Panc1 (cell line): ENCODE measurements around the gene MGAT1. TPM values are rescaled to one million over a fixed set of nuclear protein-coding genes. Genes with fewer than 3 reads are reported as not detected.
A peak's percentile ranks its signal among the peaks of the same experiment; 100 is the strongest.

ENCODE experiments used
- ATAC-seq: fragments of 200-7000 bp; cut with Tn5 transposase; 2 replicates; pipeline ENCODE4 v1.9.1; 2020; ENCODE audit warnings: mild to moderate bottlenecking, moderate library complexity
- BruUV-seq: library from RNA; stranded (reverse); fragments of 400-500 nt; replicated peaks from 2 replicates; lab custom pipeline; 2021; lab: Mats Ljungman, UMichigan
- CTCF ChIA-PET: fragments of 300-600 bp; sonication (Branson Sonifier 250); formaldehyde crosslinking; loops from one replicate; lab custom pipeline; 2022; ENCODE audit warnings: antibody characterized with exemption; lab: Charles Lee
- POLR2A ChIA-PET: fragments of 300-600 bp; sonication (Branson Sonifier 250); formaldehyde crosslinking; loops from one replicate; lab custom pipeline; 2022; ENCODE audit warnings: antibody characterized with exemption; lab: Charles Lee
- DNase-seq: peaks from one replicate; pipeline ENCODE4 v3.0.0-alpha.2; 2010; ENCODE audit warnings: low read depth, low spot score
- H3K27ac ChIP-seq: 2 replicates; pipeline ENCODE4 v1.5.1; 2011; ENCODE audit warnings: mild to moderate bottlenecking, low read length, inconsistent platforms
- H3K27me3 ChIP-seq: fragments of 200-500 bp; sonication (Bioruptor generic); 2 replicates; pipeline ENCODE4 v1.6.0; 2014; ENCODE audit warnings: low read length, inconsistent platforms; ENCODE audit not compliant: control insufficient read depth, insufficient read depth
- H3K36me3 ChIP-seq: fragments of 200-500 bp; sonication (Bioruptor generic); 2 replicates; pipeline ENCODE4 v1.5.1; 2014; ENCODE audit warnings: inconsistent platforms, mild to moderate bottlenecking, low read length, moderate library complexity; ENCODE audit not compliant: control insufficient read depth, insufficient read depth
- H3K4me1 ChIP-seq: 2 replicates; pipeline ENCODE4 v1.5.1; 2011; ENCODE audit warnings: inconsistent platforms, mild to moderate bottlenecking, low read length, moderate library complexity; ENCODE audit not compliant: control insufficient read depth, insufficient read depth
- H3K4me3 ChIP-seq, 2 experiments: 2 replicates each; pipeline ENCODE4 v1.5.1; 2011 to 2012; ENCODE audit warnings: low read depth in 2 of 2, low read length in 2 of 2, mild to moderate bottlenecking in 2 of 2, inconsistent platforms in 1 of 2, moderate library complexity in 1 of 2
- H3K9me3 ChIP-seq: fragments of 200-500 bp; sonication (Bioruptor generic); 2 replicates; pipeline ENCODE4 v1.5.1; 2014; ENCODE audit warnings: low read depth, mild to moderate bottlenecking, inconsistent platforms, low read length, moderate library complexity; ENCODE audit not compliant: control insufficient read depth, insufficient read depth
- CTCF ChIP-seq: fragments of 450-650 bp; IDR thresholded peaks from 2 replicates; pipeline ENCODE4 v1.5.1; 2017; ENCODE audit warnings: mild to moderate bottlenecking
- POLR2AphosphoS5 ChIP-seq: IDR thresholded peaks from 2 replicates; pipeline ENCODE4 v1.6.1; 2012; ENCODE audit warnings: mild to moderate bottlenecking, low read depth, low read length, moderate library complexity
- REST ChIP-seq, 2 experiments: IDR thresholded peaks; 2 replicates each; pipeline ENCODE4 v1.6.1; 2011 to 2012; ENCODE audit warnings: low read depth in 2 of 2, control low read depth in 1 of 2, low read length in 1 of 2, mild to moderate bottlenecking in 1 of 2, moderate library complexity in 1 of 2; ENCODE audit not compliant: insufficient read depth in 1 of 2
- SIN3A ChIP-seq: IDR thresholded peaks from 2 replicates; pipeline ENCODE4 v1.6.1; 2012; ENCODE audit warnings: low read depth, mild to moderate bottlenecking, low read length, moderate library complexity, borderline replicate concordance; ENCODE audit not compliant: insufficient read depth
- TCF7L2 ChIP-seq: IDR thresholded peaks from 2 replicates; pipeline ENCODE4 v1.6.1; 2011; ENCODE audit warnings: mild to moderate bottlenecking, low read depth, low read length, inconsistent platforms
- in situ Hi-C: cut with HindIII; loops from 2 replicates; pipeline ENCODE4 v1.10.0; 2016; ENCODE audit warnings: low sequenced_read_pairs, low pct_unique_long_range_greater_than_20kb
- intact Hi-C: fragments of 100-400 bp; cut with micrococcal nuclease; formaldehyde crosslinking; loops from one replicate; pipeline ENCODE4 v1.10.0; 2022; ENCODE audit not compliant: unreplicated experiment
- total RNA-seq: library from RNA; stranded (reverse); gene quantifications from one replicate; pipeline ENCODE4 v1.2.1, GENCODE V29; 2021; ENCODE audit not compliant: unreplicated experiment

The MGAT1 gene
- total RNA-seq, 1 experiment from 2014 or later = 113 TPM

- TSS peak; percentile 93 for BruUV-seq
- TF ChIP-seq TCF7L2 = 0 out of 2 replicates have a peak, but pooled peaks have one; percentile 16
- peak; percentile 82 for TF ChIP-seq POLR2AphosphoS5
- TF ChIP-seq SIN3A = no peak
- TF ChIP-seq CTCF = no peak
- TF ChIP-seq REST (IDR thresholded peaks at IDR 0.05; ENCODE audit: insufficient read depth in 1 of 2, low read depth in 2 of 2, low read length in 1 of 2) = peak in 1 of 2 experiments; percentile 43; a peak in 2 of 4 replicates
- Histone ChIP-seq H3K27ac (peak overlapping the region; percentile 93), H3K27me3 (no peaks in the 10 kb centered on the region), H3K4me1 (peaks cover 4% of the 10 kb centered on the region), H3K9me3 (peaks cover 10% of the 10 kb centered on the region; the same call in 1 of the 2 replicates), H3K36me3 (peaks cover 2% of the 10 kb centered on the region; the same call in 1 of the 2 replicates), H3K4me3 (peak overlapping the region; percentile 75 to 94)
- CTCF ChIA-PET = no interaction called here
- POLR2A ChIA-PET = no interaction called here
- in situ Hi-C loops (no loop called here), intact Hi-C loops (no loop called here)
- ATAC-seq (peak; percentile 98), DNase-seq (peak; percentile 28)
These were observed 28.8 kb upstream of the MGAT1 start for GRCh38 chr5:180831139-180832093.

GRCh38 chr5:180830253-180831138 lies 27.9 kb upstream of the MGAT1 start:
- TF ChIP-seq SIN3A = no peak
- TF ChIP-seq REST (IDR thresholded peaks at IDR 0.05; ENCODE audit: insufficient read depth in 1 of 2, low read depth in 2 of 2, low read length in 1 of 2) = no peak
- no peak for TF ChIP-seq TCF7L2
- TF ChIP-seq POLR2AphosphoS5 = no peak
- TF ChIP-seq CTCF = no peak
- H3K27ac ChIP-seq = peak overlapping the region; percentile 93
- H3K4me3 ChIP-seq = peak overlapping the region; percentile 75 to 94
- POLR2A ChIA-PET = no interaction called here
- H3K36me3 ChIP-seq = peaks cover 2% of the 10 kb centered on the region; the same call in 1 of the 2 replicates
- no peaks in the 10 kb centered on the region for H3K27me3 ChIP-seq
- peaks cover 4% of the 10 kb centered on the region for H3K4me1 ChIP-seq
- intact Hi-C loops = no loop called here
- peak; percentile 50 for ATAC-seq
- CTCF ChIA-PET = no interaction called here
- no peak for DNase-seq
- H3K9me3 ChIP-seq = peaks cover 10% of the 10 kb centered on the region; the same call in 1 of the 2 replicates
- in situ Hi-C loops = no loop called here
- no TSS peak for BruUV-seq
